GM12865 (cell line): ENCODE results near the gene CELSR3.
A peak's percentile ranks its signal among the peaks of the same experiment; 100 is the strongest.

Experiments
- DNase-seq: peaks from one replicate; pipeline ENCODE4 v3.0.0; 2010; ENCODE audit warnings: low read depth
- H3K4me3 ChIP-seq: 2 replicates; pipeline ENCODE4 v1.5.1; 2011; ENCODE audit warnings: mild to moderate bottlenecking, low read depth, low read length, control low read depth
- CTCF ChIP-seq: IDR thresholded peaks from 2 replicates; pipeline ENCODE4 v1.5.1; 2011; ENCODE audit warnings: low read length, control low read depth, low read depth, inconsistent platforms; ENCODE audit not compliant: insufficient read depth; ENCODE audit errors: missing control alignments

CELSR3 gene

GRCh38 chr3:48686538-48687219 is 24.0 kb upstream of the CELSR3 start:
- no peak for DNase-seq
- TF ChIP-seq CTCF, result no peak
- H3K4me3 ChIP-seq, result no peak overlapping the region; the same call in 1 of the 2 replicates

- peak within 1 kb of the TSS; percentile 78 for H3K4me3 ChIP-seq
- DNase-seq, result peak; percentile 91
- peak; percentile 86 for TF ChIP-seq CTCF
Observed at GRCh38 chr3:48685603-48686511, 23.2 kb upstream of the CELSR3 start, which contains the start of gene NCKIPSD. TSS of gene NCKIPSD (minus strand) at chr3:48685915. CDS start at chr3:48685807, 108 bp downstream.

- no peak for TF ChIP-seq CTCF
- peak overlapping the region; percentile 78 for H3K4me3 ChIP-seq
- DNase-seq, result no peak
Observed at GRCh38 chr3:48685293-48685602, 22.6 kb upstream of the CELSR3 start.

- peak overlapping the region; percentile 78 for H3K4me3 ChIP-seq
- no peak for TF ChIP-seq CTCF
- DNase-seq, result no peak
Observed at GRCh38 chr3:48684480-48685143, 21.9 kb upstream of the CELSR3 start.

GRCh38 chr3:48684054-48684349 is 21.3 kb upstream of the CELSR3 start:
- DNase-seq, result no peak
- H3K4me3 ChIP-seq, result peak overlapping the region; percentile 78
- no peak for TF ChIP-seq CTCF

- TF ChIP-seq CTCF, result no peak
- H3K4me3 ChIP-seq, result no peak overlapping the region
- DNase-seq, result no peak
Observed at GRCh38 chr3:48682786-48683185, 20.1 kb upstream of the CELSR3 start.
